Measurements from ENCODE around the gene INO80B. TPM values are rescaled to one million over a fixed set of nuclear protein-coding genes. Genes with fewer than 3 reads are reported as not detected.
A peak's percentile ranks its signal among the peaks of the same experiment; 100 is the strongest.
"Not testable (repeated sequence)": the region's sequence is repeated elsewhere in the genome, so short reads cannot be mapped to it uniquely, and the experiment has no call there.

INO80B gene
- polyA plus RNA-seq, 1 experiment = 6.4 TPM

GRCh38 chr2:74440378-74441169, 14.3 kb upstream of the INO80B start:
- POLR2A ChIA-PET = no interaction called here
- no peak for DNase-seq (ENCODE audit: low read depth)
- CTCF ChIA-PET = interaction anchor here (0.5 to 2.2 kb wide), 4 partner anchors 13 to 149 kb away, joined by 3 to 10 read pairs (median 3); no protein-coding TSS in a partner anchor
- Histone ChIP-seq H3K36me3 (ENCODE audit: control insufficient read depth, insufficient read depth, low read length) (no peaks in the 10 kb centered on the region; the same call in 1 of the 2 replicates), H3K27me3 (ENCODE audit: control insufficient read depth, insufficient read depth, low read length) (peaks cover 10% of the 10 kb centered on the region), H3K4me3 (ENCODE audit: low read depth, low read length) (peak overlapping the region; percentile 69)
- TF ChIP-seq, protein P1, sequence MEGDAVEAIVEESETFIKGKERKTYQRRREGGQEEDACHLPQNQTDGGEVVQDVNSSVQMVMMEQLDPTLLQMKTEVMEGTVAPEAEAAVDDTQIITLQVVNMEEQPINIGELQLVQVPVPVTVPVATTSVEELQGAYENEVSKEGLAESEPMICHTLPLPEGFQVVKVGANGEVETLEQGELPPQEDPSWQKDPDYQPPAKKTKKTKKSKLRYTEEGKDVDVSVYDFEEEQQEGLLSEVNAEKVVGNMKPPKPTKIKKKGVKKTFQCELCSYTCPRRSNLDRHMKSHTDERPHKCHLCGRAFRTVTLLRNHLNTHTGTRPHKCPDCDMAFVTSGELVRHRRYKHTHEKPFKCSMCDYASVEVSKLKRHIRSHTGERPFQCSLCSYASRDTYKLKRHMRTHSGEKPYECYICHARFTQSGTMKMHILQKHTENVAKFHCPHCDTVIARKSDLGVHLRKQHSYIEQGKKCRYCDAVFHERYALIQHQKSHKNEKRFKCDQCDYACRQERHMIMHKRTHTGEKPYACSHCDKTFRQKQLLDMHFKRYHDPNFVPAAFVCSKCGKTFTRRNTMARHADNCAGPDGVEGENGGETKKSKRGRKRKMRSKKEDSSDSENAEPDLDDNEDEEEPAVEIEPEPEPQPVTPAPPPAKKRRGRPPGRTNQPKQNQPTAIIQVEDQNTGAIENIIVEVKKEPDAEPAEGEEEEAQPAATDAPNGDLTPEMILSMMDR (IDR thresholded peaks at IDR 0.05; ENCODE audit: insufficient read depth, low read depth, low read length) = peak; percentile 31; the same call in 1 of the 2 replicates

- TF ChIP-seq, protein P1 (IDR thresholded peaks at IDR 0.05; ENCODE audit: insufficient read depth, low read depth, low read length) = no peak
- ChIA-PET POLR2A (no interaction called here), CTCF (interaction anchor here (0.8 to 2.2 kb wide), 2 partner anchors 14 to 148 kb away, joined by 3 to 10 read pairs; no protein-coding TSS in a partner anchor)
- Histone ChIP-seq H3K4me3 (ENCODE audit: low read depth, low read length) (no peak overlapping the region), H3K36me3 (ENCODE audit: control insufficient read depth, insufficient read depth, low read length) (no peaks in the 10 kb centered on the region; the same call in 1 of the 2 replicates), H3K27me3 (ENCODE audit: control insufficient read depth, insufficient read depth, low read length) (peaks cover 10% of the 10 kb centered on the region)
- DNase-seq (ENCODE audit: low read depth) = no peak
These were observed 13.7 kb upstream of the INO80B start for GRCh38 chr2:74441170-74441689.

- TF ChIP-seq, protein P1 (IDR thresholded peaks at IDR 0.05; ENCODE audit: insufficient read depth, low read depth, low read length) = no peak
- ChIA-PET POLR2A (no interaction called here), CTCF (interaction anchor here (0.7 to 2.2 kb wide), 3 partner anchors 12 to 1003 kb away, joined by 3 to 10 read pairs (median 3); no protein-coding TSS in a partner anchor)
- DNase-seq (ENCODE audit: low read depth) = no peak
- H3K4me3 ChIP-seq (ENCODE audit: low read depth, low read length) = peak within 1 kb of the TSS; percentile 69
- peaks cover 10% of the 10 kb centered on the region for H3K27me3 ChIP-seq (ENCODE audit: control insufficient read depth, insufficient read depth, low read length)
- H3K36me3 ChIP-seq (ENCODE audit: control insufficient read depth, insufficient read depth, low read length) = no peaks in the 10 kb centered on the region
These were observed 13.0 kb upstream of the INO80B start, which contains the start of gene RTKN for GRCh38 chr2:74441690-74442482. TSS of gene RTKN (minus strand) at chr2:74441937. CDS start at chr2:74441816, 121 bp downstream.

DNA sequence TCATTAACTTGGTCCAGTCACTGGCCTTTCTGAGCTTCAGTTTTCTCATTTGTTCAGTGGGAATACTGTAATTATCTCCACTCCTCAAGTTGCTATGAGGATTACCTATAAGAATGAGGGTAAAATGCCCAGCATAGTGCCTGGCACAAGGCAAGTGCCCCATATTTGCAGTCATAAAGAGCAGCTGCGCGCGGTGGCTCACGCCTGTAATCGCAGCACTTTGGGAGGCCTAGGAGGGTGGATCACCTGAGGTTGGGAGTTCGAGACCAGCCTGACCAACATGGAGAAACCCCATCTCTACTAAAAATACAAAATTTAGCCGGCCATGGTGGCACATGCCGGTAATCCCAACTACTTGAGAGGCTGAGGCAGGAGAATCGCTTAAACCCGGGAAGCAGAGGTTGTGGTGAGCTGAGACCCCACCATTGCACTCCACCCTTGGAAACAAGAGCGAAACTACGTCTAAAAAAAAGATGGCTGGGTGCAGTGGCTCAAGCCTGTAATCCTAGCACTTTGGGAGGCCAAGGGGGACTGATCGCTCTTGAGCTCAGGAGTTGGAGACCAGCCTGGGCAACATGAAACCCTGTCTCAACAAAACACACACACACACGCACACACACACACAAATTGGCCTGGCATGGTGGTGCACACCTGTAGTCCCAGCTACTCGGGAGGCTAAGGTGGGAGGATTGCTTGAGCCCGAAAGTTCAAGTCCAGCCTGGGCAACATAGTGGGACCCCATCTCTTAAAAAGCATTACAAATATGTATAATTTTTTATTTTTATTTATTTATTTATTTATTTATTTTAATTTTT, 12.2 kb upstream of the INO80B start:
- POLR2A ChIA-PET = not testable (repeated sequence)

More for the DNA sequence above, 12.2 kb upstream of the INO80B start:
- H3K27me3 ChIP-seq (ENCODE audit: control insufficient read depth, insufficient read depth, low read length) = peaks cover 10% of the 10 kb centered on the region
- DNase-seq (ENCODE audit: low read depth); H3K36me3 ChIP-seq (ENCODE audit: control insufficient read depth, insufficient read depth, low read length); H3K4me3 ChIP-seq (ENCODE audit: low read depth, low read length): not testable (repeated sequence)
- CTCF ChIA-PET = interaction anchor here (0.7 to 0.9 kb wide), 2 partner anchors 12 to 1004 kb away, joined by 3 read pairs; no protein-coding TSS in a partner anchor

Measured in BJ (cell line).